RWPE1 (cell line): ENCODE results near the gene FOXP1.

Source experiments
- CTCF ChIA-PET: fragments of 350-600 bp; sonication (Branson Sonifier 250); formaldehyde crosslinking; extraction: SDS; loops from one replicate; lab custom pipeline; 2021; lab: Yijun Ruan, JAX
- POLR2A ChIA-PET: fragments of 400-600 bp; formaldehyde crosslinking; extraction: SDS; loops from one replicate; lab custom pipeline; 2020; ENCODE audit warnings: antibody characterized with exemption; ENCODE audit not compliant: low non-redundant PET; lab: Yijun Ruan, JAX
- DNase-seq: peaks from one replicate; pipeline ENCODE4 v3.0.0; 2012; ENCODE audit warnings: low spot score
- H3K27ac ChIP-seq: fragments of 450-650 bp; 2 replicates; pipeline ENCODE4 v1.5.1; 2017
- TF ChIP-seq, protein P1 (sequence below): fragments of 450-650 bp; conservative IDR thresholded peaks from 2 replicates; pipeline ENCODE4 v1.5.1; 2017; ENCODE audit warnings: low read depth, mild to moderate bottlenecking

The FOXP1 gene

DNA sequence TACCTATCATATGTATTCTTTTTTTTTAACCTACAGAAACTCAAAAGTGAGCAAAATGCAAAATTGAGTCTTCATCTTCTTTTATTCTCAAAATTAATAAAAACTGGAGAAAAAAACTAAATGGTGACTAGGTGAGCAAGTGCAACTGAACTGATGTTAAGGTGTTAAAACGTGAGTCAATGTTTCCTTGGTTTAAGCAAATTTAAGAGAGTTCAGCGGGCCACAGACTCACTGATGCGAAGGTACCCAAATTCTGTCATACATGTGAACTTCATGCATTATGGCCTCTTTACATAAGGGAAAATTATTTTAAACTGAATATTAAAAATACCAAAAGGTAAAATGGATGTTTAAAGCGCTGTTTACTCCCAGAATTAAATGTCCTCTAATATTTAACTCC is 206.6 kb downstream of the FOXP1 start:
- CTCF ChIA-PET = no interaction called here
- TF ChIP-seq, protein P1, sequence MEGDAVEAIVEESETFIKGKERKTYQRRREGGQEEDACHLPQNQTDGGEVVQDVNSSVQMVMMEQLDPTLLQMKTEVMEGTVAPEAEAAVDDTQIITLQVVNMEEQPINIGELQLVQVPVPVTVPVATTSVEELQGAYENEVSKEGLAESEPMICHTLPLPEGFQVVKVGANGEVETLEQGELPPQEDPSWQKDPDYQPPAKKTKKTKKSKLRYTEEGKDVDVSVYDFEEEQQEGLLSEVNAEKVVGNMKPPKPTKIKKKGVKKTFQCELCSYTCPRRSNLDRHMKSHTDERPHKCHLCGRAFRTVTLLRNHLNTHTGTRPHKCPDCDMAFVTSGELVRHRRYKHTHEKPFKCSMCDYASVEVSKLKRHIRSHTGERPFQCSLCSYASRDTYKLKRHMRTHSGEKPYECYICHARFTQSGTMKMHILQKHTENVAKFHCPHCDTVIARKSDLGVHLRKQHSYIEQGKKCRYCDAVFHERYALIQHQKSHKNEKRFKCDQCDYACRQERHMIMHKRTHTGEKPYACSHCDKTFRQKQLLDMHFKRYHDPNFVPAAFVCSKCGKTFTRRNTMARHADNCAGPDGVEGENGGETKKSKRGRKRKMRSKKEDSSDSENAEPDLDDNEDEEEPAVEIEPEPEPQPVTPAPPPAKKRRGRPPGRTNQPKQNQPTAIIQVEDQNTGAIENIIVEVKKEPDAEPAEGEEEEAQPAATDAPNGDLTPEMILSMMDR = no peak
- POLR2A ChIA-PET = no interaction called here
- no peak overlapping the region for H3K27ac ChIP-seq
- no peak for DNase-seq

DNA sequence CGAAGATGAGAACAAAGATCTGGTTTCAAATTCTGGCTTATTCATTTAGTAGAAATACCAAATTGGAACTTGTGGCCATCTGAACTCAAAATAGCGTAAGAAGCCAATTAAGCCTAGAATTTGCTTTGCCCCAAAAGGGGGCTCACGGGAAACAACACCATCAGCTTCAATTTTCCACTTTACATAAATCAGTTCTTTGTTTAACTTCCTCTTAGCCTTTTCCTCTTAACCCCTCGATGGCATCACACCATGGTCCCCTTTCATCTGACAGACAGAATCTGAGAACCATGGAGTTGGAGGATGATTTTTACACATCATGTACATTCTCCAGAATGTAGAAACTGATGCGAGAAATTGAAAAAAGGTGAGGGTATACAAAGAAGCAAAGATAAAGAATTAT is 207.0 kb downstream of the FOXP1 start:
- no peak overlapping the region for H3K27ac ChIP-seq
- no peak for DNase-seq
- TF ChIP-seq, protein P1 = no peak
- CTCF ChIA-PET = no interaction called here
- POLR2A ChIA-PET = no interaction called here

DNA sequence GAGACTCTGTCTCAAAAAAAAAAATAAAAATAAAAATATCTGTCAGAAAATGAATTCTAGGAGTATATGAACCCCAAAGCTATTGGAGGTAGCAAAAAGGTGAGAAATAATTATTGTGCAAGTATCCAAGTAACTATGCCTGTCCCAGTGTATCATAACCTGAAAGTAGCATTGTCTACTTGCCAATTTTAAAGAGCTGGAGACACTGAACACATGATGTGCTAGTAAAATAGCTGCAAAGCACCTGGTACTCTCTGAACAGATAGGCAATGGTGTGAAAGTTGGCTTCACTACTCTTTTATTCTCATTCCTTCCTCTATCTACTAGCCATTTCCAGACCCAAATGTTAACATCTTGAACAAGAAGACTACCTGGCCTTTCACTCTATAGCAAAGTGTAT is 208.9 kb downstream of the FOXP1 start:
- CTCF ChIA-PET = no interaction called here
- POLR2A ChIA-PET = no interaction called here
- TF ChIP-seq, protein P1 = no peak
- DNase-seq = no peak
- H3K27ac ChIP-seq = no peak overlapping the region

DNA sequence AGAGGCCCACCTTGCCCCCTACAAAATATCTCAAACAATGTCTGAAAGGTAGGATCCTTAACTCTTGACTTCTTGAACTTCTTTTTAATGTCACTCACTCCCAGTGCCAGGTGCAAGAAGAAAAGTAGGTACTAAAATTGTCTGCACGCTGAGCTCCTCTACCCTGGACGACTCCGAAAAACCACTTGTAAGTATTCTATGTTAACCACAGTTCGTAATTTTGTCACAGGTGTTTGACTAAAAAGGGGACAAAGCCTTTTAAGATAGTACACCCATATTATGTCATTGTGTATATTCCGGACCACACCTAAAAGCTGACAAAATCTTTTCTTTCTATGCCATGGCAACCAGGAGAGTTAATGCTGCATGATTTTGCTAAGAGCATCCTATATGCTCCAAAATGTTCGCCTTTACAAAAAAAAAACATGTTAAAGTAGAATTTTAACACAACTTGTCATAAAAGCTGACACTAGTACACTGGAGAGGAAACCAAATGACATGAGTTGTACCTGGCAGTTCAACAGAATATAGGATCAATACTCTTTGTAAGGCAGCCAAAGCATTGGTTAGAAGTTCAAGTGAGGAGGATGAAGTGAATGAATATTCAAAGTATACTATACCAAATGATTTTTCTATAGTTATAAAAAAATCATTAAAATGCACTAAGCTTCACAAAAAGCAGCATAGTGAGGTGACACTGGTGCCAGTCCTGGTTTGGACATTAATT is 210.5 kb downstream of the FOXP1 start:
- CTCF ChIA-PET = no interaction called here
- POLR2A ChIA-PET = no interaction called here

DNA sequence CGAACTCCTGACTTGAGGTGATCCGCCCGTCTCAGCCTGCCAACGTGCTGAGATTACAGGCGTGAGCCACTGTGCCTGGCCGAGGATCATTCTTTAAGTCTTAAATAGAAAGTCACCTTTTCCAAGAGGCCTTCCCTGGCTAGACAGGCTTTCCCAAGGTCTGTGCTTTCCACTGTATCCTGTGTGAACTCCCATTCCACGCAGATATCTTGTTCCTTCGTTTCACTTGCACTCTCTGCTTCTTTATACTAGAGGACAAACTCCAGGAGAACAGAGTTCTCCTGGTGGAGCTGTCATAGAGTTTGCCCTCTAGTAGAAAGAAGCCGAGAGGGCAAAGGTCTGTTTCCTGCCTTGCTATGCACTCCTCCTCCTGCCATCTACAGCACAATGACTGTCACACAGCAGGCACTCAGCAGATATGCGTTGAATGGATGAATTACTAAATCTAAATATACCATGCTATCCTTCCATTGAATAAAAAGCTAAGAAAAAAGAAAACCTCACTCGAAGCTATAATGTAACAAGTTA is 211.2 kb downstream of the FOXP1 start:
- CTCF ChIA-PET = interaction anchor here (0.7 kb wide), 1 partner anchor 74 kb away, joined by 4 read pairs; no protein-coding TSS in a partner anchor
- no peak overlapping the region; the same call in 1 of the 2 replicates for H3K27ac ChIP-seq
- TF ChIP-seq, protein P1 = no peak
- DNase-seq = no peak
- POLR2A ChIA-PET = no interaction called here

More for the DNA sequence above, 210.5 kb downstream of the FOXP1 start:
- no peak overlapping the region for H3K27ac ChIP-seq
- DNase-seq = no peak
- TF ChIP-seq, protein P1 = no peak

DNA sequence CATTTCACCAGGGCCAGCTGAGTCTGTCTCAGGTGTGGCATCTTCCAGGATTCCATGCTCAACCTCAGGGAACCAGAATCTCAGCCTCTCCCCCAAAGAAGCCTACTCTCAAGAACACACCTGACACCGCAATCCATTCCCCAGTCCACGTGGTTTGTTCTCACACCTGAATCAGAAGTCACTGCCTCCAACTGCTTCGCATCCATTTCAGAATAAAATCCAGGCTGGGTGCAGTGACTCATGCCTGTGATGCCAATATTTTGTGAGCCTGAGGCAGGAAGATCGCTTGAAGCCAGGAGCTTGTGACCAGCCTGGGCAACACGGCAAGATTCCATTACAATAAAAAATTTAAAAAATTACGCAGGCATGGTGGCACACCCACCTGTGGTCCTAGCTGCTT is 212.2 kb downstream of the FOXP1 start:
- TF ChIP-seq, protein P1 = no peak
- ChIA-PET CTCF (interaction anchor here (0.7 kb wide), 1 partner anchor 73 kb away, joined by 4 read pairs; no protein-coding TSS in a partner anchor), POLR2A (no interaction called here)
- H3K27ac ChIP-seq = peak overlapping the region; percentile 35
- peak; percentile 4 for DNase-seq
